ENCODE data around the gene ZFP36L1. TPM values are rescaled to one million over a fixed set of nuclear protein-coding genes. Genes with fewer than 3 reads are reported as not detected.

ZFP36L1 gene
- total and polyA plus RNA-seq, 2 of the 13 experiments (the other 11 are each of a cell fraction or from before 2014, with no cell fraction given): 7.4 to 10.2 TPM

GRCh38 chr14:68792979-68793733, at the start of gene ZFP36L1 (continued):
- TF ChIP-seq CEBPG (CRISPR knock-in tag; IDR thresholded peaks at IDR 0.05) (no peak; the same call in 1 of the 2 replicates), ZUFSP (CRISPR knock-in tag; IDR thresholded peaks at IDR 0.05; ENCODE audit: borderline replicate concordance) (no peak), ZNF24 (IDR thresholded peaks at IDR 0.05) (no peak), ZNF670 (CRISPR knock-in tag; IDR thresholded peaks at IDR 0.05; ENCODE audit: borderline replicate concordance) (no peak), ZHX2 (IDR thresholded peaks at IDR 0.05; ENCODE audit: low read depth) (no peak; the same call in 1 of the 2 replicates), ZHX2 (CRISPR knock-in tag; IDR thresholded peaks at IDR 0.05; ENCODE audit: borderline replicate concordance) (no peak), SOX5 (CRISPR knock-in tag; IDR thresholded peaks at IDR 0.05; ENCODE audit: borderline replicate concordance) (no peak; the same call in 1 of the 2 replicates), ZNF639 (CRISPR knock-in tag; conservative IDR thresholded peaks at IDR 0.05) (no peak), KDM5B (CRISPR knock-in tag; IDR thresholded peaks at IDR 0.05; ENCODE audit: borderline replicate concordance) (no peak), ZNF619 (CRISPR knock-in tag; IDR thresholded peaks at IDR 0.05) (no peak), ZNF776 (CRISPR knock-in tag; IDR thresholded peaks at IDR 0.05) (no peak), KLF12 (CRISPR knock-in tag; IDR thresholded peaks at IDR 0.05; ENCODE audit: borderline replicate concordance) (peak; percentile 76; the same call in 1 of the 2 replicates), ZFP1 (CRISPR knock-in tag; IDR thresholded peaks at IDR 0.05) (no peak), CCDC6 (CRISPR knock-in tag; IDR thresholded peaks at IDR 0.05) (peak; percentile 64; the same call in 1 of the 2 replicates), ZNF343 (CRISPR knock-in tag; IDR thresholded peaks at IDR 0.05) (0 out of 2 replicates have a peak, but pooled peaks have one; percentile 33), THAP9 (CRISPR knock-in tag; IDR thresholded peaks at IDR 0.05; ENCODE audit: borderline replicate concordance) (no peak), ZNF768 (CRISPR knock-in tag; IDR thresholded peaks at IDR 0.05) (peak; percentile 38; the same call in 1 of the 2 replicates), ZNF766 (CRISPR knock-in tag; IDR thresholded peaks at IDR 0.05; ENCODE audit: borderline replicate concordance) (no peak)

Measured in HepG2 (cell line).